Inflammatory macrophage (primary cell): ENCODE measurements around the gene OPN1LW.
"Not testable (repeated sequence)": the region's sequence is repeated elsewhere in the genome, so short reads cannot be mapped to it uniquely, and the experiment has no call there.

Source experiments
- DNase-seq, 2 donors: peaks; one replicate each; pipeline ENCODE4 v3.0.0-alpha.2; 2020 to 2022

OPN1LW gene

DNA sequence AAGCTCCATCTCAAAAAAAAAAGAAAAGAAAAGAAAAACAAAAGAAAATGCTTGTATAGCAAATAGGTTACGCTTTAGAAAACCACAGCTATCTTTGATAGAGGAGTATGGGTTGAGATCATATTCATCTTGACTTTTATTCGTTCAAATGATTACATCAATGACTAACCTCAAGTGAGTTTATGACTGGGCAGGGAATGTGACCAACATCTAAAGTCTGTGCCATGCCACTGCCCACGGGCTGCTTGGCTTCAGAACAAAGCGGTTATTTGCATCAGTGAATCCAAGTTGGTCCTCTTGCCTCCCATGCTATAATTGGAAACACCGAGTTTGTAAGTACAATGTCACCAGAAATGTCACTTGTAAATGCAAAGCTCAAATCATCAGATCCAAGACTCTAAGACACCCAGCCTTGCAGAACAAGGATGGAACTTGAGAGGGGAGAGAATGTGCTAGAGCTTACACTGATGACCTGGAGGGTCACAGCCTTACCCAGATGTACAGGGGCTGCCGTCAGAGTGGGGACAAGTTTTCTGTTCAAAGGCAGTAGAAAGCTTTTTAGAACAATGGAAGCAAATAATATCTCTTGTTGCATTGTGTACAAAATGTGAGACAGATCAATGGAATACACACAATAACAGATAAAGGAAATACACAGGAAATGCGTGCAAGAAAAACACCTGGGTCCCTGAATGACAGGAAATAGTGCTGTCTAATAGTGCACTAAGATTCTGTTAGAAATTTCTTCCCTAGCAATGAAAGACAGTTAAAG lies 8.4 kb upstream of the OPN1LW start:
- no peak for DNase-seq

GRCh38 chrX:154136627-154137161 lies 7.3 kb upstream of the OPN1LW start:
- peak; percentile 23 to 55 for DNase-seq

DNA sequence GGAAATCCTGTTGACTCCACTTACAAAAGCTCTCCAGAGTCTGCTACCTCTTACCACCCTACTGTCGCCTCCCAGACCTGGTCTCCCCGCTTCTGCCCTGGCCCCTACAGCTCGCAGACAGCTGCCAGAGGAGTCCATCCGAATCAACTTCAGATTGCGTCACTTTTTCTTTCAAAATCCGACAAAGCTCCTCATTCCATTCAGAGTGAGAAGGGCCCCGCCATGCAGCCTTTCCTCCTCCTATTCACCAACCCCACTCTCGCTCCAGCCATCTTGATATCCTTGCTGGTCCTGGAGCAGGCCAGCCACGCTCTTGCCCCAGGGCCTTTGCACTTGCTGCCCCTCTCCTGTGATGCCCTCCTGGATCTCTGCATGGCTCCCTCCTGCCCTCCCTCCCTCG lies 5.2 kb upstream of the OPN1LW start:
- no peak for DNase-seq

DNA sequence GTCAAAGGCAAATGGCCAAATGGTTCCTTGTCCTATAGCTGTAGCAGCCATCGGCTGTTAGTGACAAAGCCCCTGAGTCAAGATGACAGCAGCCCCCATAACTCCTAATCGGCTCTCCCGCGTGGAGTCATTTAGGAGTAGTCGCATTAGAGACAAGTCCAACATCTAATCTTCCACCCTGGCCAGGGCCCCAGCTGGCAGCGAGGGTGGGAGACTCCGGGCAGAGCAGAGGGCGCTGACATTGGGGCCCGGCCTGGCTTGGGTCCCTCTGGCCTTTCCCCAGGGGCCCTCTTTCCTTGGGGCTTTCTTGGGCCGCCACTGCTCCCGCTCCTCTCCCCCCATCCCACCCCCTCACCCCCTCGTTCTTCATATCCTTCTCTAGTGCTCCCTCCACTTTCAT lies 3.8 kb upstream of the OPN1LW start:
- DNase-seq, result no peak

- DNase-seq, result no peak
Measured at GRCh38 chrX:154140742-154141141, 3.3 kb upstream of the OPN1LW start.

GRCh38 chrX:154142386-154142785 lies 1.7 kb upstream of the OPN1LW start:
- DNase-seq, result no peak

DNA sequence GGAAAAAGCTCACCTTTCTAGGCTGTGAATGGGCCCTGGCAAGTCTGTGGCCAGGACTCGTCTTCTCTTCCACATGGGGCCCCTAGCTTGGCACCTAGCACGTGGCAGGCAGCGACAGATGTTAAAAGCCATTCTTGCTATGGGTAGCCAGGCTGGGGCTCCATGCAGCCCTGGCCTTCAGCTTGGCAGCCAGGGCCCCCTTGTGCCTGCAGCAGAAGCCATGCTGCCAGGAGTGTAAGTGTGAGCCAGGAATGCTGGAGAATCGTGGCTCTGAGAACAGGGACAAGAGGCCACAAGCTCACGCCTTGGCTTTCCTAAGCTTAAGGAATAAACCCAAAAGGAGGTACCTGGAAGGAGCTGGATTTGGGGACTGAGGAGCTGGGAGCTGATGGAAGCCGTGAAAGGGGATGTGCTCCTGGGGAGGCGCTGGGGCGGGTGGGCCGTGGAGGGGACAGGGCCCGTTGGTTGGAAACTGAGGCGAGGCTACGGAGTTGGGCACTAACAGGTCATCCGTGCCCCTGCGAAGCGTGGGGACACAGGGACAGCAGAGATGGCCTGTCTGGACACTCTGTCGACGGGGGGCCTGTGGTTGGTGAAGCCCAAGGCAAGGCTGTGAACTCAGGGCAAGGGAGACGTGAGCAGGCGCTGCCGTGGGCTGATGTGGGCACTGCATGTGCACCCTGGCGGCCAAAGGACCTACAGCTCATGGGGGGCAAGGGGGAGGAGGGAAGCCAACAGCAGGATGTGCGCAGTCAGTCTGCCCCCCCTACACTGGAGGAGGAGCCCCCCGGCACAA lies 895 bp upstream of the OPN1LW start:
- DNase-seq, result no peak

GRCh38 chrX:154151030-154151429 lies 7.0 kb downstream of the OPN1LW start:
- DNase-seq, result not testable (repeated sequence)

GRCh38 chrX:154156221-154156620 lies 12.2 kb downstream of the OPN1LW start:
- DNase-seq, result not testable (repeated sequence)

- DNase-seq, result not testable (repeated sequence)
Measured at GRCh38 chrX:154157207-154157606, 13.2 kb downstream of the OPN1LW start.

DNA sequence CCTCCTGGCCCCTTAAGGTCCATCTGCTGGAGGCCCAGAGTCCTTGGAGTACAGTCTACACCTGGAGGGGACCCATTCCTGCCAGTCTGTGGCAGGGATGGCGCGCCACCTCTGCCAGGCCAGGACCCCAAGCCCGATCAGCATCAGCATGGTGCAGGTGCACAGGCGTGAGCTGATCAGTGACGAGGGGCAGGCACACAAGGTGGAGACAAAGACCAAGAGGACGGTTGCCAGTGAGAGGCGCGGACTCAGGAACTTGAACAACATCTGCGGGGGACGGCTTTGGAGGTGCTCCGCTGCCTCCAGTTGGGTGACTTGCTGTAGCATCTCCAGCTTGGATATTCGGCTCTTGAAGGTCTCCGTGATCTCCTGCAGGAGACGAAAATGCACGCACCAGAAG lies 15.3 kb downstream of the OPN1LW start:
- DNase-seq, result not testable (repeated sequence)

DNA sequence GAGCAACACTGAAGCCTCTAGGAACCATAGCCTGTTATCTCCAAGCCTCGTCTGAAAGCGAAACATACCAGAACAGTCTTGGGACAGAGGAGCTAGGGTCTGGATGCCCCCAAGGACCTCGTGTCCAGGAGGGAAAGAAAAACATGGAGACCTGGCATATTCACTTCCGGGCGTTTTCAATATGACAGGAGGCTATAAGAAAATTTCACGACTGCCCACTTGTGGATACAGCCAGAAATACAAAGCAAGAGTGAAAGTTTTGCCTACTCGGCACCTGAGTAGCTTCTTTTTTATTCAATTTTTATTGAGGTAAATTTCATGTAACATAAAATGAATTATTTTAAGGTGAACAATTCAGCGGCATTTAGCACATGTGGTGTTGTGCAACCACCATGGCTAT lies 20.9 kb downstream of the OPN1LW start:
- not testable (repeated sequence) for DNase-seq

GRCh38 chrX:154168384-154168783 lies 24.3 kb downstream of the OPN1LW start:
- not testable (repeated sequence) for DNase-seq

- not testable (repeated sequence) for DNase-seq
Measured at GRCh38 chrX:154172535-154172943, 28.5 kb downstream of the OPN1LW start.

- DNase-seq, result not testable (repeated sequence)
Measured at GRCh38 chrX:154174356-154174755, 30.3 kb downstream of the OPN1LW start.

DNA sequence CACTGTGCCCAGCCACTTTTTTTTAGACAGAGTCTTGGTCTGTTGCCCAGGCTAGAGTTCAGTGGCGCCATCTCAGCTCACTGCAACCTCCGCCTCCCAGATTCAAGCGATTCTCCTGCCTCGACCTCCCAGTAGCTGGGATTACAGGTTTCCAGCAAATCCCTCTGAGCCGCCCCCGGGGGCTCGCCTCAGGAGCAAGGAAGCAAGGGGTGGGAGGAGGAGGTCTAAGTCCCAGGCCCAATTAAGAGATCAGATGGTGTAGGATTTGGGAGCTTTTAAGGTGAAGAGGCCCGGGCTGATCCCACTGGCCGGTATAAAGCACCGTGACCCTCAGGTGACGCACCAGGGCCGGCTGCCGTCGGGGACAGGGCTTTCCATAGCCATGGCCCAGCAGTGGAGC lies 38.3 kb downstream of the OPN1LW start, which contains the start of gene OPN1MW:
Gene OPN1MW (plus strand): TSS at position 301 of the 400 bp plus-strand sequence. CDS start 82 bp downstream, at position 383.
- not testable (repeated sequence) for DNase-seq

DNA sequence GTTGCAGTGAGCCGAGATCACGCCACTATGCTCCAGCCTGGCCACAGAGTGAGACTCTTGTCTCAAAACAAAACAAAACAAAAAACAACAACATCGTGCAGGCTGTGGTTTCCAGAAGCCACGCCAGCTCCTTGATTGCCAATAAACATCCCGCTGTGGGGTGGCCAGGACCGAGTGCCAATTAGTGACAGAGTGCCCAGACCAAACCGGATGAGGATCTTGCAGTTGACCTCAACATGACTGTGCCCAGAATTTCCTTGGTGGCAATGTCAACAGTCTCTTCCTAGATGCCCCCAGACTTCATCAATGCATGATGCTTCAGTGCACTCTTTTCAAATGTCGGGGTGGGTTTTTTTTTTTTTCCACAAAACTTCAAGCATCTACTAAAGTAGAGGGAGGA lies 39.8 kb downstream of the OPN1LW start:
- DNase-seq, result not testable (repeated sequence)

- not testable (repeated sequence) for DNase-seq
Measured at GRCh38 chrX:154192846-154193245, 48.8 kb downstream of the OPN1LW start.

DNA sequence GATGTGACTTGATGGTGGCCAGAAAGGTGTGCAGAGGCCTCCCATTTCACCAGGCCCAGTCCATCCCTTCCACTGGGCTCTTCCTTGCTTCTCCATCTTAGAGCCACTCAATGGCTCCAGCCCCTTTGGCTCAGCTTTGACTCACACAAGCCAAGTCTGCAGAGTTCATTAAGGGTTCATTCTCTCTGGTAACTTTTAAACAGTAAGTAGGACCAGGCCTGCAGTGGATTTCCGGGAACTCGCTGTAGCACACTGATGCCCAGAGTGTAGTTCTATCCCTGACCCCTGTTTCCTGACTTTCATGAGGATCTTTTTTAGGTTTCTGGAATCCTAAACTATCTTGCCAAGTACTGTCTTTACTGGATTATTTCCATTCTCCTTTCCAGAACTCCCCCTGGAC lies 50.3 kb downstream of the OPN1LW start:
- not testable (repeated sequence) for DNase-seq

GRCh38 chrX:154196466-154196865 lies 52.4 kb downstream of the OPN1LW start:
- DNase-seq, result not testable (repeated sequence)
